H1 (cell line): ENCODE measurements around the gene AGBL4. TPM values are rescaled to one million over a fixed set of nuclear protein-coding genes. Genes with fewer than 3 reads are reported as not detected.

Experiments used
- CTCF ChIA-PET: fragments of 300-600 bp; sonication (Branson Sonifier 250); formaldehyde crosslinking; loops from one replicate; lab custom pipeline; 2021; ENCODE audit not compliant: partially characterized antibody; lab: Charles Lee
- POLR2A ChIA-PET: fragments of 300-600 bp; sonication (Branson Sonifier 250); formaldehyde crosslinking; loops from one replicate; lab custom pipeline; 2021; ENCODE audit warnings: inconsistent platforms; ENCODE audit not compliant: partially characterized antibody; lab: Charles Lee
- DNase-seq, 2 experiments: peaks; one replicate each; pipeline versions ENCODE4 v3.0.0 to v3.0.0-alpha.2; 2010 to 2022; ENCODE audit warnings: low spot score in 2 of 2, low read depth in 1 of 2, mixed read lengths in 1 of 2
- FAIRE-seq: peaks from 2 replicates; lab custom pipeline; 2011; peaks lifted over from hg19 to GRCh38; lab: Jason Lieb, UNC
- H2AFZ ChIP-seq: 2 replicates; pipeline ENCODE4 v1.8.1; 2012; ENCODE audit warnings: low read length, inconsistent platforms
- H2AK5ac ChIP-seq: 2 replicates; pipeline ENCODE4 v1.6.1; 2013; ENCODE audit warnings: low read depth, low read length
- H2BK120ac ChIP-seq: replicated peaks from 2 replicates; pipeline ENCODE3; 2013; ENCODE audit warnings: low read depth, low read length, inconsistent platforms
- H2BK12ac ChIP-seq: 2 replicates; pipeline ENCODE4 v1.6.1; 2013; ENCODE audit warnings: low read depth, low read length
- H2BK15ac ChIP-seq: 2 replicates; pipeline ENCODE4 v1.6.1; 2013; ENCODE audit warnings: low read length
- H2BK20ac ChIP-seq: 2 replicates; pipeline ENCODE4 v1.6.1; 2013; ENCODE audit warnings: low read length
- H2BK5ac ChIP-seq: 2 replicates; pipeline ENCODE4 v1.6.1; 2013; ENCODE audit warnings: low read depth, low read length
- H3K14ac ChIP-seq: 2 replicates; pipeline ENCODE4 v1.6.1; 2013; ENCODE audit warnings: inconsistent platforms; ENCODE audit not compliant: insufficient read length
- H3K18ac ChIP-seq: 2 replicates; pipeline ENCODE4 v1.6.1; 2013; ENCODE audit warnings: low read length; ENCODE audit errors: extremely low read depth
- H3K23ac ChIP-seq: 2 replicates; pipeline ENCODE4 v1.6.1; 2013; ENCODE audit warnings: inconsistent platforms; ENCODE audit not compliant: insufficient read length
- H3K23me2 ChIP-seq: 2 replicates; pipeline ENCODE4 v1.6.1; 2013; ENCODE audit warnings: low read depth, low read length
- H3K27ac ChIP-seq: 2 replicates; pipeline ENCODE4 v1.6.1; 2011; ENCODE audit warnings: low read depth, low read length, inconsistent platforms
- H3K27me3 ChIP-seq, 4 experiments: replicated peaks in 1 of 4; 1 replicate in 1 of 4; 2 replicates in 3 of 4; pipeline versions ENCODE4 v1.6.1 to v1.8.1; 2011 to 2013; ENCODE audit warnings: low read length in 3 of 4, mild to moderate bottlenecking in 3 of 4, inconsistent platforms in 2 of 4, mixed read lengths in 2 of 4, moderate library complexity in 1 of 4; ENCODE audit not compliant: control insufficient read depth in 3 of 4, insufficient read depth in 3 of 4; ENCODE audit errors: extremely low read depth in 1 of 4
- H3K36me3 ChIP-seq, 4 experiments: 2 replicates each; pipeline versions ENCODE4 v1.6.1 to v1.8.1; 2011 to 2013; ENCODE audit warnings: mild to moderate bottlenecking in 4 of 4, low read length in 3 of 4, moderate library complexity in 2 of 4, control low read depth in 1 of 4, inconsistent platforms in 1 of 4; ENCODE audit not compliant: insufficient read depth in 4 of 4, control insufficient read depth in 2 of 4
- H3K4ac ChIP-seq: replicated peaks from 2 replicates; pipeline ENCODE3; 2013; ENCODE audit warnings: low read length, low read depth, mixed read lengths, inconsistent platforms; ENCODE audit not compliant: insufficient read length
- H3K4me1 ChIP-seq, 4 experiments: replicated peaks in 1 of 4; 1 replicate in 1 of 4; 2 replicates in 3 of 4; pipeline versions ENCODE4 v1.6.1 to v1.8.1; 2011 to 2013; ENCODE audit warnings: low read length in 3 of 4, inconsistent platforms in 2 of 4, mixed read lengths in 1 of 4; ENCODE audit not compliant: insufficient read depth in 4 of 4, control insufficient read depth in 3 of 4
- H3K4me2 ChIP-seq, 2 experiments: 2 replicates each; pipeline versions ENCODE4 v1.6.1 to v1.8.1; 2011 to 2013; ENCODE audit warnings: low read depth in 2 of 2, low read length in 2 of 2, control low read depth in 1 of 2, inconsistent platforms in 1 of 2, mild to moderate bottlenecking in 1 of 2; ENCODE audit not compliant: insufficient read depth in 1 of 2
- H3K4me3 ChIP-seq, 4 experiments: fragments of 200-600, 300-600 bp in 1 of 4; sonication (generic), shearing (Covaris generic), sonication (Bioruptor Twin) in 1 of 4; 2 replicates each; pipeline versions ENCODE4 v1.5.1 to v1.8.1; 2011 to 2016; ENCODE audit warnings: low read length in 4 of 4, low read depth in 3 of 4, control low read depth in 2 of 4, inconsistent platforms in 2 of 4, mild to moderate bottlenecking in 2 of 4, mixed read lengths in 1 of 4, moderate library complexity in 1 of 4; ENCODE audit not compliant: insufficient read depth in 2 of 4; ENCODE audit errors: extremely low read depth in 1 of 4
- H3K56ac ChIP-seq: replicated peaks from 2 replicates; pipeline ENCODE3; 2013; ENCODE audit warnings: low read depth, mild to moderate bottlenecking, mixed read lengths, low read length, inconsistent platforms; ENCODE audit not compliant: insufficient read length
- H3K79me1 ChIP-seq: 2 replicates; pipeline ENCODE4 v1.6.1; 2013; ENCODE audit warnings: low read depth, low read length, control low read depth
- H3K79me2 ChIP-seq, 2 experiments: 2 replicates each; pipeline versions ENCODE4 v1.6.1 to v1.8.1; 2012 to 2013; ENCODE audit warnings: low read length in 2 of 2, mild to moderate bottlenecking in 2 of 2, inconsistent platforms in 1 of 2; ENCODE audit not compliant: insufficient read depth in 2 of 2, control insufficient read depth in 1 of 2
- H3K9ac ChIP-seq, 4 experiments: replicated peaks in 1 of 4; 1 replicate in 1 of 4; 2 replicates in 3 of 4; pipeline versions ENCODE4 v1.6.1 to v1.8.1; 2011 to 2013; ENCODE audit warnings: low read depth in 3 of 4, low read length in 3 of 4, control low read depth in 2 of 4, mild to moderate bottlenecking in 2 of 4, moderate library complexity in 2 of 4, inconsistent platforms in 1 of 4; ENCODE audit errors: extremely low read depth in 1 of 4
- H3K9me3 ChIP-seq, 2 experiments: 2 replicates each; pipeline versions ENCODE4 v1.6.1 to v1.8.1; 2012 to 2013; ENCODE audit warnings: mild to moderate bottlenecking in 2 of 2, moderate library complexity in 2 of 2, control low read depth in 1 of 2, inconsistent platforms in 1 of 2, low read depth in 1 of 2, low read length in 1 of 2, mixed read lengths in 1 of 2; ENCODE audit not compliant: insufficient read depth in 2 of 2
- H4K20me1 ChIP-seq, 2 experiments: replicated peaks in 1 of 2; 2 replicates each; pipeline versions ENCODE3 to v1.8.1; 2011 to 2013; ENCODE audit warnings: inconsistent platforms in 2 of 2, low read length in 2 of 2, mild to moderate bottlenecking in 1 of 2; ENCODE audit not compliant: insufficient read depth in 2 of 2, control insufficient read depth in 1 of 2
- H4K5ac ChIP-seq: 2 replicates; pipeline ENCODE4 v1.6.1; 2013; ENCODE audit warnings: low read length, low read depth, mixed read lengths, inconsistent platforms; ENCODE audit not compliant: insufficient read length
- H4K8ac ChIP-seq: 2 replicates; pipeline ENCODE4 v1.8.0; 2013; ENCODE audit warnings: mild to moderate bottlenecking, moderate library complexity, low read length, inconsistent platforms; ENCODE audit not compliant: insufficient read depth; ENCODE audit errors: extremely low read depth
- H4K91ac ChIP-seq: replicated peaks from 2 replicates; pipeline ENCODE3; 2013; ENCODE audit warnings: low read length, mixed read lengths, inconsistent platforms; ENCODE audit not compliant: insufficient read length
- CBX8 ChIP-seq: fragments of 300-800, 300-1000 bp; sonication (generic); IDR thresholded peaks from 2 replicates; pipeline ENCODE4 v1.7.1; 2016; ENCODE audit warnings: low read depth, low read length, borderline replicate concordance
- CTCF ChIP-seq, 3 experiments: IDR thresholded peaks; 1 replicate in 2 of 3; 2 replicates in 1 of 3; pipeline versions ENCODE4 v1.5.1 to v1.6.1; 2011; ENCODE audit warnings: low read length in 3 of 3, mild to moderate bottlenecking in 3 of 3, inconsistent platforms in 2 of 3, low read depth in 1 of 3, moderate library complexity in 1 of 3; ENCODE audit not compliant: insufficient read depth in 1 of 3; ENCODE audit errors: control extremely low read depth in 1 of 3
- FOSL1 ChIP-seq: IDR thresholded peaks from 2 replicates; pipeline ENCODE4 v1.6.1; 2011; ENCODE audit warnings: mild to moderate bottlenecking, low read depth, low read length, moderate library complexity; ENCODE audit not compliant: insufficient read depth
- GABPA ChIP-seq: IDR thresholded peaks from 2 replicates; pipeline ENCODE4 v1.6.1; 2011; ENCODE audit warnings: mild to moderate bottlenecking, low read length, moderate library complexity, borderline replicate concordance; ENCODE audit not compliant: insufficient read depth
- POLR2AphosphoS5 ChIP-seq: IDR thresholded peaks from 2 replicates; pipeline ENCODE4 v1.6.1; 2011; ENCODE audit warnings: low read depth, low read length
- SIX5 ChIP-seq: IDR thresholded peaks from 2 replicates; pipeline ENCODE4 v1.6.1; 2011; ENCODE audit warnings: mild to moderate bottlenecking, low read depth, low read length
- SRF ChIP-seq: IDR thresholded peaks from 2 replicates; pipeline ENCODE4 v1.6.1; 2011; ENCODE audit warnings: mild to moderate bottlenecking, low read depth, low read length, moderate library complexity
- TBP ChIP-seq: IDR thresholded peaks from 2 replicates; pipeline ENCODE4 v1.6.1; 2011; ENCODE audit warnings: low read depth, low read length, improper control_type of control experiment
- YY1 ChIP-seq: IDR thresholded peaks from 2 replicates; pipeline ENCODE4 v1.6.1; 2011; ENCODE audit warnings: low read depth, mild to moderate bottlenecking, low read length
- WGBS, 2 experiments: shearing (Covaris generic) in 1 of 2; methylation state at CpG; one replicate each; pipeline versions ENCODE4 v1.1.6 to v1.1.7; 2013 to 2015; ENCODE audit warnings: low lambda C conversion rate in 2 of 2, mixed read lengths in 2 of 2, inconsistent platforms in 1 of 2, low coverage in 1 of 2, missing lambda C conversion rate in 1 of 2; ENCODE audit not compliant: insufficient replicate concordance in 2 of 2, insufficient coverage in 1 of 2, insufficient read length in 1 of 2; ENCODE audit errors: extremely low coverage in 1 of 2, missing lambda C conversion rate in 1 of 2; 5-methylcytosine and 5-hydroxymethylcytosine counted together
- polyA plus RNA-seq, 7 experiments: library from polyadenylated mRNA; depleted of rRNA in 3 of 7; stranded (reverse) in 5 of 7; unstranded in 2 of 7; fragments of >200 nt in 5 of 7; fragments of 200-250 nt in 2 of 7; gene quantifications; 1 replicate in 5 of 7; 2 replicates in 1 of 7; 4 replicates in 1 of 7; pipeline versions ENCODE4 v1.2.1 to v1.2.3, GENCODE V29; 2011 to 2013; ENCODE audit warnings: missing spikeins in 2 of 7, mixed read lengths in 2 of 7
- total RNA-seq: library from RNA; stranded (reverse); fragmentation: NEBNext Ultra II Directional; extraction: Animal tissue kit (Norgen Biotek cat#: 25700); gene quantifications from 2 replicates; pipeline ENCODE4 v1.2.1, GENCODE V29; 2021

AGBL4 gene
- total and polyA plus RNA-seq, 2 of the 8 experiments (the other 6 are each of a cell fraction or from before 2014, with no cell fraction given), result 0.41 to 0.45 TPM

- no peak overlapping the region for H2BK15ac ChIP-seq
- DNase-seq (peak; percentile 29 to 74), FAIRE-seq (peak; percentile 71)
- H2AK5ac ChIP-seq, result no peak overlapping the region
- no peaks in the 10 kb centered on the region for H3K36me3 ChIP-seq
- H2BK12ac ChIP-seq, result no peak overlapping the region
- H3K4me2 ChIP-seq, result no peak overlapping the region
- no peak overlapping the region for H3K23ac ChIP-seq
- no peak overlapping the region for H4K5ac ChIP-seq
- no peak overlapping the region for H3K4me3 ChIP-seq
- no peak overlapping the region for H3K9ac ChIP-seq
- H2BK20ac ChIP-seq, result no peak overlapping the region
- no peaks in the 10 kb centered on the region for H3K9me3 ChIP-seq
- H3K14ac ChIP-seq, result no peak overlapping the region
- H3K27ac ChIP-seq, result no peak overlapping the region
- no peaks in the 10 kb centered on the region for H4K20me1 ChIP-seq
- H2BK120ac ChIP-seq, result no peak overlapping the region
- peaks cover 2 to 6% (median 5%) of the 10 kb centered on the region in 4 experiments; a peak in 5 of 7 replicates for H3K4me1 ChIP-seq
- H3K23me2 ChIP-seq, result no peaks in the 10 kb centered on the region
- no peak overlapping the region for H4K91ac ChIP-seq
- POLR2A ChIA-PET, result interaction anchor here (0.7 to 1.1 kb wide), 2 partner anchors 8 to 9 kb away, joined by 3 read pairs; no protein-coding TSS in a partner anchor
- 58% methylated on average over 22 of the region's 22 CpGs; no CpG with 5 or more reads in 1 of the 2 experiments for WGBS, 2 experiments
- no peak overlapping the region for H3K18ac ChIP-seq
- no peak overlapping the region for H3K4ac ChIP-seq
- no peak overlapping the region for H4K8ac ChIP-seq
- CTCF ChIA-PET, result interaction anchor here (0.6 to 12.3 kb wide), 49 partner anchors 9 to 1671 kb away, joined by 3 to 225 read pairs (median 4); no protein-coding TSS in a partner anchor
- H3K27me3 ChIP-seq, result peaks cover 0 to 2% (median 0%) of the 10 kb centered on the region in 4 experiments; a peak in 1 of 7 replicates
- no peaks in the 10 kb centered on the region for H3K79me2 ChIP-seq
- no peak overlapping the region; the same call in 1 of the 2 replicates for H2BK5ac ChIP-seq
- no peak overlapping the region for H2AFZ ChIP-seq
- no peak overlapping the region for H3K56ac ChIP-seq
- H3K79me1 ChIP-seq, result no peaks in the 10 kb centered on the region
- TF ChIP-seq POLR2AphosphoS5, result no peak
- no peak for TF ChIP-seq TBP
- TF ChIP-seq SIX5, result no peak
- no peak for TF ChIP-seq CBX8
- no peak for TF ChIP-seq SRF
- TF ChIP-seq FOSL1, result no peak
- peak; percentile 79 to 84 (median 81) for TF ChIP-seq CTCF (IDR thresholded peaks at IDR 0.05; ENCODE audit: control extremely low read depth in 1 of 3, insufficient read depth in 1 of 3, low read depth in 1 of 3, low read length in 3 of 3)
- no peak for TF ChIP-seq GABPA
- 0 out of 2 replicates have a peak, but pooled peaks have one; percentile 30 for TF ChIP-seq YY1
These were observed 1346.2 kb downstream of the AGBL4 start for GRCh38 chr1:48677306-48678287.
